ENCODE results near the gene CDC42BPB.

CDC42BPB gene

DNA sequence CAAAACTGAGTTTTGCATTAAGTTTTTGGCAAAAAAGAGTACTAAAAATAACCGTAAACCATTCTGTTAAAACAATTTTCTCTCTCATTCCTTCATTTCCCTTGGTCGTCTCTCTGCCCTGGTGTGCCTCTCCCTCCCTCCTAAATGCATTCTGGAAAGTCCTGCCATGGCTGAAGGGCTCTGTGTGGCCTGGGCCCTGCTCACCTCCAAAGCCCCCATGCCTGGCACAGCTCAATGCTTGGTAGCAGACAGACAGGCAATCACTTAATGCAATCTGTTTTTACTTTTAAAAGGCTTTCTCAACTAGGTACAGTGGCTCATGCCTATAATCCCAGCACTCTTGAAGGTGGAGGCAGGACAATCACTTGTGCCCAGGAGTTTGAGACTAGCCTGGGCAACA, 47.8 kb downstream of the CDC42BPB start:
- no peaks in the 10 kb centered on the region for H3K9me3 ChIP-seq (ENCODE audit: insufficient read depth, low read length)
- TF ChIP-seq EZH2phosphoT487 (IDR thresholded peaks at IDR 0.05; ENCODE audit: low read depth), result no peak
- TF ChIP-seq, protein P1, sequence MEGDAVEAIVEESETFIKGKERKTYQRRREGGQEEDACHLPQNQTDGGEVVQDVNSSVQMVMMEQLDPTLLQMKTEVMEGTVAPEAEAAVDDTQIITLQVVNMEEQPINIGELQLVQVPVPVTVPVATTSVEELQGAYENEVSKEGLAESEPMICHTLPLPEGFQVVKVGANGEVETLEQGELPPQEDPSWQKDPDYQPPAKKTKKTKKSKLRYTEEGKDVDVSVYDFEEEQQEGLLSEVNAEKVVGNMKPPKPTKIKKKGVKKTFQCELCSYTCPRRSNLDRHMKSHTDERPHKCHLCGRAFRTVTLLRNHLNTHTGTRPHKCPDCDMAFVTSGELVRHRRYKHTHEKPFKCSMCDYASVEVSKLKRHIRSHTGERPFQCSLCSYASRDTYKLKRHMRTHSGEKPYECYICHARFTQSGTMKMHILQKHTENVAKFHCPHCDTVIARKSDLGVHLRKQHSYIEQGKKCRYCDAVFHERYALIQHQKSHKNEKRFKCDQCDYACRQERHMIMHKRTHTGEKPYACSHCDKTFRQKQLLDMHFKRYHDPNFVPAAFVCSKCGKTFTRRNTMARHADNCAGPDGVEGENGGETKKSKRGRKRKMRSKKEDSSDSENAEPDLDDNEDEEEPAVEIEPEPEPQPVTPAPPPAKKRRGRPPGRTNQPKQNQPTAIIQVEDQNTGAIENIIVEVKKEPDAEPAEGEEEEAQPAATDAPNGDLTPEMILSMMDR (IDR thresholded peaks at IDR 0.05; ENCODE audit: low read depth, low read length), result no peak
- H2AFZ ChIP-seq (ENCODE audit: low read depth, low read length), result no peak overlapping the region
- H3K27ac ChIP-seq (ENCODE audit: low read length), result no peak overlapping the region
- no peak overlapping the region for H3K4me3 ChIP-seq (ENCODE audit: low read length)
- H3K27me3 ChIP-seq (ENCODE audit: low read depth, low read length), result no peaks in the 10 kb centered on the region
- no peaks in the 10 kb centered on the region for H3K4me1 ChIP-seq (ENCODE audit: low read length)
- no peak overlapping the region for H3K4me2 ChIP-seq (ENCODE audit: low read length)
- H4K20me1 ChIP-seq (ENCODE audit: insufficient read depth, low read length), result no peaks in the 10 kb centered on the region
- H3K36me3 ChIP-seq (replicated peaks; ENCODE audit: low read depth, low read length), result no peaks in the 10 kb centered on the region
- no peak overlapping the region for H3K9ac ChIP-seq (ENCODE audit: low read length)
- no peaks in the 10 kb centered on the region for H3K79me2 ChIP-seq (ENCODE audit: low read length)

DNA sequence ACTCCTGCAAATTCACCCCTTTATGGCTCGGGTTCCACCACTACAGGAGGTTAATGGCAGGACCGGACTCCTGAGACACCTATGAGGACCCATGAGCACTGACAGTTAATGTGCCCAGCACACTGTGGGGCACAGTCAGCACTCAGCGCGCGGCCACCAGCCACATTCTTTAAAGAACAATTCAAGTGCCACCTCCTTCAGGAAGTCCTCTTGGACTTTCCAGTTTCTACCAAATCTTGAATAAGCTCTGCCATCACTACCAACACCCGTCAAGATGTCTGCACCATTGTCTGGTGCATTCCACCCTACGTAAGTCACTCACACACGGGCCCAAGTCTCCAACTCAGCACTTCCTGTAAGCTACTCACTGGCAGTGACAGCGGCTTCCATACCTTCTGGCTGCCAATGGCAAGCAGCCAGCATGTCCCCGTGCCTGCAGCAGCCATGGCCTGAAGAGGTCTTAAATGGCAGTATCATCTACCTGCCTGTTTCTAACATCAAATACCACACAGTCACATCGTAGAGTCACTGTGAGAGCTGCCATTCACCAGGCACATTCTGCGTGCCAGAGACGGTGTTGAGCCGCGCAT, 48.5 kb downstream of the CDC42BPB start:
- no peaks in the 10 kb centered on the region for H3K9me3 ChIP-seq (ENCODE audit: insufficient read depth, low read length)
- no peak overlapping the region for H3K4me2 ChIP-seq (ENCODE audit: low read length)
- no peaks in the 10 kb centered on the region for H3K4me1 ChIP-seq (ENCODE audit: low read length)
- no peak overlapping the region for H3K9ac ChIP-seq (ENCODE audit: low read length)
- H2AFZ ChIP-seq (ENCODE audit: low read depth, low read length), result no peak overlapping the region
- no peak for TF ChIP-seq EZH2phosphoT487 (IDR thresholded peaks at IDR 0.05; ENCODE audit: low read depth)
- TF ChIP-seq, protein P1 (IDR thresholded peaks at IDR 0.05; ENCODE audit: low read depth, low read length), result no peak
- H3K27me3 ChIP-seq (ENCODE audit: low read depth, low read length), result no peaks in the 10 kb centered on the region
- no peaks in the 10 kb centered on the region for H3K36me3 ChIP-seq (replicated peaks; ENCODE audit: low read depth, low read length)
- no peak overlapping the region for H3K4me3 ChIP-seq (ENCODE audit: low read length)
- no peak overlapping the region for H3K27ac ChIP-seq (ENCODE audit: low read length)
- no peaks in the 10 kb centered on the region for H4K20me1 ChIP-seq (ENCODE audit: insufficient read depth, low read length)
- H3K79me2 ChIP-seq (ENCODE audit: low read length), result no peaks in the 10 kb centered on the region

DNA sequence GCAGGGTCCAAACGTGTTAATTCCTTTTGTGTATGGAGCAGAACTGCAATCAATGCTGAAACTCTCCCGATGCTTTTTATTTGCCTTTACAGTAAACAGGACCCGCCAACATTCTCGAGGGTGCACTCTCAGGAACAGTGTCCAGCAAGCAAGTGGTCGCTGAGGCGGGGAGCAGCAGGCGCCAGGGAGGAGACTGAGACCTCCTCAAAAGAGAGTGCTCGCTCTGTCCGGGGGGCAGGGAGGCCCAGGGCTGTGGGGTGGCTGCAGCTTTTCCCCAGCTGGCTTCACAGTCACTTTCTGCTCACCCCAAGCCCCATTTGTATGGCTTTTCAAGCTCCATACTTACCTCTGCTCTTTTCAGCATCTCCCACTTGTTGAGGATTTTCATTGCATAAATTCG, 49.2 kb downstream of the CDC42BPB start:
- no peak overlapping the region for H3K27ac ChIP-seq (ENCODE audit: low read length)
- H4K20me1 ChIP-seq (ENCODE audit: insufficient read depth, low read length), result no peaks in the 10 kb centered on the region
- no peaks in the 10 kb centered on the region for H3K79me2 ChIP-seq (ENCODE audit: low read length)
- no peaks in the 10 kb centered on the region for H3K36me3 ChIP-seq (replicated peaks; ENCODE audit: low read depth, low read length)
- no peaks in the 10 kb centered on the region for H3K9me3 ChIP-seq (ENCODE audit: insufficient read depth, low read length)
- H3K27me3 ChIP-seq (ENCODE audit: low read depth, low read length), result no peaks in the 10 kb centered on the region
- no peak overlapping the region for H3K9ac ChIP-seq (ENCODE audit: low read length)
- no peak overlapping the region for H2AFZ ChIP-seq (ENCODE audit: low read depth, low read length)
- no peaks in the 10 kb centered on the region for H3K4me1 ChIP-seq (ENCODE audit: low read length)
- no peak overlapping the region for H3K4me3 ChIP-seq (ENCODE audit: low read length)
- no peak overlapping the region for H3K4me2 ChIP-seq (ENCODE audit: low read length)
- no peak for TF ChIP-seq EZH2phosphoT487 (IDR thresholded peaks at IDR 0.05; ENCODE audit: low read depth)
- TF ChIP-seq, protein P1 (IDR thresholded peaks at IDR 0.05; ENCODE audit: low read depth, low read length), result no peak

DNA sequence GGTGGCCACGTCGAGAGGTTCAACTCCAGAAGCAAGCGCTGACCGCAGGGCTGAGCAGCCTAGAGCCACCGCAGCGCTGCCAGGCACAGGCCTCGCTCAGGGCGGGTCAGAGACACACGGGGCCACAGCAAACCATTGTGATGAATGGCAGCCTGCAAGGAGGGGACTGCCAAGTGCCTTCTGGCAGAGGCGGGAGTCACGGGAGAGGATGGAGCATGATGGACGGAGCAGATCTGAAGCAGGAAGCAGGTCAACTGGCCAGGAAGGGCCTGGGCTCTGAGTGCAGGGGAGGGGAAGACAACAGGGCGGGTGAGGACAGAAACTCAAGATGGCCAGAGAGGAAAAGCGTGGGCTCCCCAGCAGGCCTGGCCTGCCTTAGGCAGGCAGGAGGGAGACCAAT, 49.8 kb downstream of the CDC42BPB start:
- TF ChIP-seq EZH2phosphoT487 (IDR thresholded peaks at IDR 0.05; ENCODE audit: low read depth), result no peak
- TF ChIP-seq, protein P1 (IDR thresholded peaks at IDR 0.05; ENCODE audit: low read depth, low read length), result no peak

More for the DNA sequence above, 49.8 kb downstream of the CDC42BPB start:
- Histone ChIP-seq H3K4me2 (ENCODE audit: low read length) (no peak overlapping the region), H3K4me3 (ENCODE audit: low read length) (no peak overlapping the region), H3K9me3 (ENCODE audit: insufficient read depth, low read length) (no peaks in the 10 kb centered on the region), H3K4me1 (ENCODE audit: low read length) (peaks cover under 1% of the 10 kb centered on the region), H2AFZ (ENCODE audit: low read depth, low read length) (no peak overlapping the region), H3K79me2 (ENCODE audit: low read length) (no peaks in the 10 kb centered on the region), H3K27me3 (ENCODE audit: low read depth, low read length) (no peaks in the 10 kb centered on the region), H3K9ac (ENCODE audit: low read length) (no peak overlapping the region), H3K36me3 (replicated peaks; ENCODE audit: low read depth, low read length) (no peaks in the 10 kb centered on the region), H4K20me1 (ENCODE audit: insufficient read depth, low read length) (no peaks in the 10 kb centered on the region), H3K27ac (ENCODE audit: low read length) (no peak overlapping the region)

Measured in OCI-LY3 (cell line).